Rectal smooth muscle tissue (tissue), 1 donor: ENCODE results near the gene PTPRN.
A peak's percentile ranks its signal among the peaks of the same experiment; 100 is the strongest.
"Not testable (repeated sequence)": the region's sequence is repeated elsewhere in the genome, so short reads cannot be mapped to it uniquely, and the experiment has no call there.

Experiments
- H3K27ac ChIP-seq: one replicate; pipeline ENCODE4 v1.7.0; 2013; ENCODE audit warnings: low read depth, low read length, inconsistent platforms
- H3K27me3 ChIP-seq: one replicate; pipeline ENCODE4 v1.7.0; 2013; ENCODE audit warnings: low read length; ENCODE audit not compliant: control insufficient read depth, insufficient read depth
- H3K36me3 ChIP-seq: one replicate; pipeline ENCODE4 v1.7.0; 2013; ENCODE audit warnings: low read length; ENCODE audit not compliant: control insufficient read depth, insufficient read depth
- H3K4me1 ChIP-seq: one replicate; pipeline ENCODE4 v1.7.0; 2013; ENCODE audit warnings: low read length; ENCODE audit not compliant: control insufficient read depth, insufficient read depth
- H3K4me3 ChIP-seq: one replicate; pipeline ENCODE4 v1.7.0; 2013; ENCODE audit warnings: low read length
- H3K9ac ChIP-seq: one replicate; pipeline ENCODE4 v1.7.0; 2013; ENCODE audit warnings: low read length

PTPRN gene

GRCh38 chr2:219269362-219270054 lies 39.7 kb downstream of the PTPRN start:
- Histone ChIP-seq H3K4me3 (no peak overlapping the region), H3K27me3 (no peaks in the 10 kb centered on the region), H3K9ac (no peak overlapping the region), H3K27ac (no peak overlapping the region), H3K4me1 (peaks cover 4% of the 10 kb centered on the region), H3K36me3 (no peaks in the 10 kb centered on the region)

- no peak overlapping the region for H3K9ac ChIP-seq
- H3K4me3 ChIP-seq, result no peak overlapping the region
- H3K4me1 ChIP-seq, result no peaks in the 10 kb centered on the region
- H3K27me3 ChIP-seq, result no peaks in the 10 kb centered on the region
- no peak overlapping the region for H3K27ac ChIP-seq
- H3K36me3 ChIP-seq, result no peaks in the 10 kb centered on the region
Observed at GRCh38 chr2:219268294-219268693, 40.9 kb downstream of the PTPRN start.

GRCh38 chr2:219266886-219267285 lies 42.3 kb downstream of the PTPRN start:
- Histone ChIP-seq H3K9ac (no peak overlapping the region), H3K4me3 (no peak overlapping the region), H3K27ac (no peak overlapping the region), H3K4me1 (no peaks in the 10 kb centered on the region), H3K36me3 (no peaks in the 10 kb centered on the region), H3K27me3 (no peaks in the 10 kb centered on the region)

GRCh38 chr2:219266232-219266631 lies 43.0 kb downstream of the PTPRN start:
- no peaks in the 10 kb centered on the region for H3K4me1 ChIP-seq
- no peak overlapping the region for H3K4me3 ChIP-seq
- H3K27me3 ChIP-seq, result no peaks in the 10 kb centered on the region
- H3K36me3 ChIP-seq, result no peaks in the 10 kb centered on the region
- H3K27ac ChIP-seq, result no peak overlapping the region
- no peak overlapping the region for H3K9ac ChIP-seq

GRCh38 chr2:219261024-219261855 lies 48.0 kb downstream of the PTPRN start:
- H3K4me1 ChIP-seq, result no peaks in the 10 kb centered on the region
- no peak overlapping the region for H3K4me3 ChIP-seq
- no peak overlapping the region for H3K9ac ChIP-seq
- no peaks in the 10 kb centered on the region for H3K27me3 ChIP-seq
- no peak overlapping the region for H3K27ac ChIP-seq
- no peaks in the 10 kb centered on the region for H3K36me3 ChIP-seq

GRCh38 chr2:219258942-219259341 lies 50.3 kb downstream of the PTPRN start:
- H3K27me3 ChIP-seq, H3K4me3 ChIP-seq, H3K27ac ChIP-seq, H3K9ac ChIP-seq, H3K4me1 ChIP-seq, H3K36me3 ChIP-seq: not testable (repeated sequence)

- Histone ChIP-seq H3K4me3 (peak overlapping the region; percentile 81), H3K9ac (no peak overlapping the region), H3K36me3 (peaks cover 12% of the 10 kb centered on the region), H3K27me3 (no peaks in the 10 kb centered on the region), H3K4me1 (peaks cover 15% of the 10 kb centered on the region), H3K27ac (no peak overlapping the region)
Observed at GRCh38 chr2:219254590-219255201, 54.5 kb downstream of the PTPRN start.

GRCh38 chr2:219253753-219254589 lies 55.2 kb downstream of the PTPRN start, which contains the start of gene TUBA4A:
Gene TUBA4A (minus strand): TSS chr2:219253918. CDS start chr2:219253858, 60 bp downstream.
- Histone ChIP-seq H3K27me3 (no peaks in the 10 kb centered on the region), H3K9ac (peak within 1 kb of the TSS; percentile 64), H3K4me1 (peaks cover 22% of the 10 kb centered on the region), H3K27ac (peak within 1 kb of the TSS; percentile 62), H3K36me3 (peaks cover 12% of the 10 kb centered on the region), H3K4me3 (peak within 1 kb of the TSS; percentile 81)

GRCh38 chr2:219252900-219253752 lies 56.1 kb downstream of the PTPRN start, which contains the start of gene TUBA4B:
Gene TUBA4B (plus strand): TSS chr2:219253243. CDS start chr2:219253408, 165 bp downstream.
- peak within 1 kb of the TSS; percentile 81 for H3K4me3 ChIP-seq
- H3K27ac ChIP-seq, result peak within 1 kb of the TSS; percentile 62
- no peaks in the 10 kb centered on the region for H3K27me3 ChIP-seq
- peak within 1 kb of the TSS; percentile 64 for H3K9ac ChIP-seq
- peaks cover 23% of the 10 kb centered on the region for H3K4me1 ChIP-seq
- peaks cover 12% of the 10 kb centered on the region for H3K36me3 ChIP-seq

- H3K4me1 ChIP-seq, result peaks cover 23% of the 10 kb centered on the region
- H3K27me3 ChIP-seq, result no peaks in the 10 kb centered on the region
- peak overlapping the region; percentile 26 for H3K9ac ChIP-seq
Observed at GRCh38 chr2:219252570-219252899, 56.7 kb downstream of the PTPRN start.

GRCh38 chr2:219252084-219252483 lies 57.1 kb downstream of the PTPRN start:
- Histone ChIP-seq H3K27me3 (no peaks in the 10 kb centered on the region), H3K27ac (no peak overlapping the region), H3K4me1 (peaks cover 23% of the 10 kb centered on the region), H3K9ac (no peak overlapping the region), H3K36me3 (peaks cover 12% of the 10 kb centered on the region), H3K4me3 (peak overlapping the region; percentile 81)

More at GRCh38 chr2:219252570-219252899, 56.7 kb downstream of the PTPRN start:
- H3K27ac ChIP-seq, result peak overlapping the region; percentile 46
- peak overlapping the region; percentile 81 for H3K4me3 ChIP-seq
- H3K36me3 ChIP-seq, result peaks cover 12% of the 10 kb centered on the region
